ENCODE data around the gene SCLY.
A peak's percentile ranks its signal among the peaks of the same experiment; 100 is the strongest.

Gene SCLY

DNA sequence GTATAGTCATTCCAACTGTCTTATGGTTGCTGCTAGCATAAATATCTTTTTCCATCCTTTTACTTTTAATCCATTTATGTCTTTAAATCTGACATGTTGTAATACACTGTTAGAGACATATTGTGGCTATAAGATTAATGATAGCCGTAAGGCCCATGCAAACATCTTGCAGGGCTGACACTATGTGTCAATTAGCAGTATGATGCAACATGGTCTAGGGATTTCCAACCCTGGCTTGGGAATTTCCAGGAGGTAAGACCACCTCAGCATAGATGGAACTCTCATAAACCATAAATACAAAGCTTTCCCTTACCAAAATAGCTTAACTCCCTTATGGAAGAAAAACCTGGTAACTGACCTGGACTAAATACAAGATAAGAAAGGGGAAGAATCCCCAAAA, 16.5 kb downstream of the SCLY start:
- DNase-seq (ENCODE audit: low read depth) = no peak

- DNase-seq (ENCODE audit: low read depth) = no peak
These were observed 19.1 kb downstream of the SCLY start for GRCh38 chr2:238079874-238080327.

GRCh38 chr2:238080518-238080917, 19.7 kb downstream of the SCLY start:
- DNase-seq (ENCODE audit: low read depth) = no peak

- no peak for DNase-seq (ENCODE audit: low read depth)
These were observed 20.3 kb downstream of the SCLY start for GRCh38 chr2:238081150-238081549.

- no peak for DNase-seq (ENCODE audit: low read depth)
These were observed 20.8 kb downstream of the SCLY start for GRCh38 chr2:238081561-238081960.

DNA sequence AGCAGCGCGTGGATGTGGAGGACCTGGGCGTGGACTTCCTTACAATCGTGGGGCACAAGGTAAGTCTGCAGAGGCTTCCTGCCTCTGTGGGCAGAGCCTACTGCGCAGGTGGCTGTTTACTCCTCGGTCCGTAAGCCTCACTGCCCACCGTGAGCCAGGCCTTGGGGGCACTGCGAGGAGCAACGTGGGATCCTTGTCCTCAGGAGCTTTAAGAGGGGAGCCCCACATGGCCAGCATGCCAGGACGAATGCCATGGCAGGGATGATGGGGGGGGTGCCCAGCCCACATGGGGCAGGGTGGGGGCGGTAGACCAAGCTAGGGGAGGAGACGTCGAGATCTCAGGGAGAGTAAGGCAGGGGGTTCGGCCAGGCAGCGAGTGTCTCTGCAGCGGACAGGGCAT, 21.4 kb downstream of the SCLY start:
- no peak for DNase-seq (ENCODE audit: low read depth)

DNA sequence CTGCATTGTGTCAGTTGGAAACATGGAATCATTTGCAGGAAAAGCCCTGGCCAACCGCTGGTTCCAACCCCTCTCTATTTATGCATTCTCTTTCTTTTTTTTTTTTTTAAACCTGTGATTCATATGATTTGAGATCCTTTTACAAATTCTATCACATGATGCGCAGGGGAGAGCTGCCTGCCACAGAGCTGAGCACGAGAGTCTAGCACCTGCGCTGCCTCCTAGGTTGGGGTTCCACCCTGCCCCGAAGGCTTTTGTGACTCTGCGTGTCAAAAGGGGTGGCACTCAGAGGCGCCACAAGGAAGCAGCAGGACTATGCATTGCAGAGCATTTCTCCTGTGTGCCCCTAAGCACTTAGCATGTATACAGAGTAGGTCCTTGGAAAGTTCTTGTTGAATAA, 22.0 kb downstream of the SCLY start:
- no peak for DNase-seq (ENCODE audit: low read depth)

DNA sequence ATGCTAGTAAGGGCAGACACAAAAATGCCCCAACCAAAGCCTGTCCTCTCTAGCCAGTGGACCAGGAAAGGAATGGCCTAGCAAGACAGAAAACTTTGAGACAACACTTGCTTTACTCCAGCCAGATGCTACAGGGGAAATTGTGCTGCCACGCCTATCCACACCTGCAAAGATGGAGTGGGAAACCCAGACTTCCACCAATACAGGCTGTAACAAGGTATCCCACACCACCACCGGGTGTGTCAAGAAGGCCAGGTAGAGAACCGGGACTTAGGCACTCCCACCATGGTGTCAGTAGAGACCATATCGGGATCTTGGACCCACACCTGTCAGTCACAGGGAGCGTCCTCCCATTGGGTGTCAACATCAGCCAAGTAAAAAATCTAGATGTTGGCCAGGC, 23.1 kb downstream of the SCLY start:
- DNase-seq (ENCODE audit: low read depth) = no peak

DNA sequence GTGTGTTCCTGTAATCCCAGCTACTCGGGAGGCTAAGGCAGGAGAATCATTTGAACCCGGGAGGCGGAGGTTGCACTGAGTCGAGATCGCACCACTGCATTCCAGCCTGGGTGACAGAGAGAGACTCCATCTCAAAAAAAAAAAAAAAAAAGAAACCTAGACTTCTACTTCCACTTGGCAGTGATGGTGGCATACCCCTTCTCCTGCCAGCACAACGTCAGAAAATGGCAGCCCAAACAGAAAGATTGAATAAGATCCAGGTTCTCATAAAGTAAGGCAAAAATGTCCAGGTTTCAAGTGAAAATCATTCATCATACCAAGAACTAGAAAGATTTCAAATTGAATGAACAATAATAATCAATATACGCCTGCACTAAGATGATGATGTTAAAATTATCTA, 24.0 kb downstream of the SCLY start:
- DNase-seq (ENCODE audit: low read depth) = no peak

- DNase-seq (ENCODE audit: low read depth) = no peak
These were observed 25.1 kb downstream of the SCLY start for GRCh38 chr2:238085899-238086298.

- DNase-seq (ENCODE audit: low read depth) = no peak
These were observed 26.4 kb downstream of the SCLY start for GRCh38 chr2:238087211-238087610.

DNA sequence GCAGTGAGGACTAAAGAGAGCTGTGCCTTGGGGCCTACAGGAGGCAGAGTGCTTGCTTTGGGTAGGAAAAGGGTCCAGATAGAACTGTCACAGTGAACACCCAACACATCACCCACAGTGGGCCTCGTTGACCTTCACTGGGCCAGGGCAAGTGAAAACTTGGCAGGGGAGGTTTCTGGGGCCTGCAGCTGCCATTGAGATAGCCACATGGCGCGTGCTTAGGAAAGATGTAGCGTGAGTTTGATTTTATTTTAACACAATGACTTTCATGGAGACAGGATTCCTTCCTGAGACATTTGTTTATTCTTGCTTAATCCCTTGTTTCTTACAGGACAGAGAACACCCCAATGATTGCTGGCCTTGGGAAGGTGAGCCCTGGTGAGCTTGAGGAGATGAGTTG, 30.1 kb downstream of the SCLY start:
- no peak for DNase-seq (ENCODE audit: low read depth)

- no peak for DNase-seq (ENCODE audit: low read depth)
These were observed 30.7 kb downstream of the SCLY start for GRCh38 chr2:238091436-238092060.

GRCh38 chr2:238092486-238093035, 31.8 kb downstream of the SCLY start:
- DNase-seq (ENCODE audit: low read depth) = no peak

- DNase-seq (ENCODE audit: low read depth) = no peak
These were observed 32.7 kb downstream of the SCLY start for GRCh38 chr2:238093181-238094140.

DNA sequence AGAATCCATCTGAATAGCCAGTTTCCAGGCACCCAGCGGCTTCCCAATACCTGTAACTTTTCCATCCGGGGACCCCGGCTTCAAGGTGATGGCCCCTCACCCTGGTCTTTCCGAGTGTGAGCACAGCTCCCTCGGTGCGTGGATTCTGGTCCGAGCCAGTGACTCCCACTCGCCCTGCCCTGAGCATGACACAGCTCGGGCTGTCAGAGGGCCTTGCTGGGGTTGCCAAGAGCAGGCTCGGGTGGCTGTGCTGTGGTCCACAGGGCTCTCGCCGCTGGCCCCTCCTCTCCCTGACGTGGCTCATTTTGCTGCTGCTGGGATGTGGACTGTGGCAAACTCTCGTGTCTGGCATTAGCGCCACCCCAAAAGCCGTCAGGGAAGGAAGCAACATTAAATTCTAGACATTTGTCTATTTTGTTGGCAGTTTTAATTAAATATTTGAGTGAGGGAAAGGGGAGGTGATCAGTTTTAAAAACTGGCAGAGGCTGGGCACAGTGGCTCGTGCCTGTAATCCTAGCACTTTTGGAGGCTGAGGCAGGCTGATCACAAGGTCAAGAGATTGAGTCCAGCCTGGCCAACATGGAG, 33.7 kb downstream of the SCLY start:
- DNase-seq (ENCODE audit: low read depth) = no peak

- no peak for DNase-seq (ENCODE audit: low read depth)
These were observed 34.3 kb downstream of the SCLY start for GRCh38 chr2:238095143-238095542.

GRCh38 chr2:238096311-238097011, 35.7 kb downstream of the SCLY start:
- DNase-seq (ENCODE audit: low read depth) = no peak

- DNase-seq (ENCODE audit: low read depth) = no peak
These were observed 36.6 kb downstream of the SCLY start for GRCh38 chr2:238097201-238097987.

- DNase-seq (ENCODE audit: low read depth) = peak; percentile 83
These were observed 37.4 kb downstream of the SCLY start for GRCh38 chr2:238097988-238098871.

All from CMK (cell line).